HG02885 (cell line): ENCODE measurements around the gene EEF1AKMT3.

Experiments
- ATAC-seq: cut with Tn5 transposase; IDR thresholded peaks from one replicate; pipeline ENCODE4 v1.9.1; 2021; ENCODE audit warnings: mild to moderate bottlenecking; ENCODE audit not compliant: unreplicated experiment, poor library complexity

EEF1AKMT3 gene

DNA sequence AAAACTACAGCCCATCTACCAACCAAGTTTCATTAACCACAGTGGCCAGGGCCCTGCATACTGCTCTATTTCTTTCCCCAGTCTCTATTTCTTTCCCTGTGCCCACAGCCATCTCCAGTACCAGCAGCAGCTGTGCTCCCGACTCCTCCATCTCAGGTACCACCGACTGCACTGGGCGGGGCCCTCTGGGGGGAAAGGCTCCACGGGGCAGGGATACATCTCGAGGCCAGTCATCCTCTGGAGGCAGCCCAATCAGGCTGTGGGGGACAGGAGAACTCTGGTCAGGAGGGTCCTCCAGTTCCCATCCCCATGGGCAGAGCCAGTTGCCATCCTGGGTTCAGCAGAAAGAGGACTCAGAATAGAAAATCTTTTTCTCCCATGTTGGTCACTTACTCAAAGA, 23.4 kb upstream of the EEF1AKMT3 start:
- ATAC-seq = no peak

DNA sequence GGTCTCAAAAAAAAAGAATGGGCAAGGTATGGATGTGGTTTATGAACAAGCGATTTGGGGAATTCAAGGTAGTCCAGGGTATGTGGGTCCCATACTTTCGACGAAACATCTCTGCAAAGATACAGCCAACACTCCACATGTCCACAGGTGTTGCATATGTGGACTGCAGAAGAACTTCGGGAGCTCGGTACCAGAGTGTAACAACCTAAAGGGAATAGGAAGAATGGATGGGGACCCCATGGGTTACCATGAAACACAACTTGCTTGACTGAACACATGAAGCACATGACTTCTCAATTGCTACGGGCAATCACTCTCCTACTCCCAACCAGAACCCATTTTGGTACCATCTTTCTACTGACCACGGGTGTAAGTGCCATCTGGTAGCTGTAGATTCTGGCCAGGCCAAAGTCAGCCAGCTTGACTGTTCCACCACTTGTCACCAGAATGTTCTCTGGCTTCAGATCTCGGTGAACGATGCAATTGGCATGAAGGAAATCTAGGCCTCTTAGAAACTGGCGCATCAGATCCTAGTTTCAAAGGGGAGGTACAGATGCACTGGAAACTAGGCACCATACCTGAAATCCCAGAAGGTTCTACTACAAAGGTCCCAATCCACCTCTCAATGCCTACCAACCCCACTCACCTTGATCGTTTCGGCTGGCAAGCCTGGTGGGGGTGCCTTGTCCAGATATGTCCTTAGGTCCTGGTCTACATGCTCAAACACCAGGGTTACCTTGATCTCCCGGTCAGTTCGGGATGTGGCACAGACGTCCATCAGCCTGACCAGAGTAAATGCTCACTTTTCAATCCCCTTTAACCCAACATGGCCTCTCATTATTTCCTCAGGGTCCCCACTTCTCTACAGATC, 21.6 kb upstream of the EEF1AKMT3 start:
- ATAC-seq = no peak

DNA sequence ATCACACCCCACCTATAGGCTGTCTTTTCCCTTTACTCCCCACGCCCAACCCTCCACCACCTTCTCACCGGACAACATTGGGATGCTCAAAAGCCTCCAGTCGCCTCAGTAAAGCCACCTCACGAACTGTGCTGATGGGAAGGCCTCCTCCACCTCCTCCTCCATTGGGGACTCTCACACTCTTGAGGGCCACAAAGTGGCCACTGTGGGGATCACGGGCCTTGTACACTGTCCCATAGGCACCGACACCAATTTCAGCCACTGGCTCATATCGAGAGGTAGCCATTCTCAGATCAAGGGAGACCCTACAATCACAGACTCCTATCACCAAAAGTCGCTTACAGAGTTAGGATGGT, 21.0 kb upstream of the EEF1AKMT3 start:
- no peak for ATAC-seq

DNA sequence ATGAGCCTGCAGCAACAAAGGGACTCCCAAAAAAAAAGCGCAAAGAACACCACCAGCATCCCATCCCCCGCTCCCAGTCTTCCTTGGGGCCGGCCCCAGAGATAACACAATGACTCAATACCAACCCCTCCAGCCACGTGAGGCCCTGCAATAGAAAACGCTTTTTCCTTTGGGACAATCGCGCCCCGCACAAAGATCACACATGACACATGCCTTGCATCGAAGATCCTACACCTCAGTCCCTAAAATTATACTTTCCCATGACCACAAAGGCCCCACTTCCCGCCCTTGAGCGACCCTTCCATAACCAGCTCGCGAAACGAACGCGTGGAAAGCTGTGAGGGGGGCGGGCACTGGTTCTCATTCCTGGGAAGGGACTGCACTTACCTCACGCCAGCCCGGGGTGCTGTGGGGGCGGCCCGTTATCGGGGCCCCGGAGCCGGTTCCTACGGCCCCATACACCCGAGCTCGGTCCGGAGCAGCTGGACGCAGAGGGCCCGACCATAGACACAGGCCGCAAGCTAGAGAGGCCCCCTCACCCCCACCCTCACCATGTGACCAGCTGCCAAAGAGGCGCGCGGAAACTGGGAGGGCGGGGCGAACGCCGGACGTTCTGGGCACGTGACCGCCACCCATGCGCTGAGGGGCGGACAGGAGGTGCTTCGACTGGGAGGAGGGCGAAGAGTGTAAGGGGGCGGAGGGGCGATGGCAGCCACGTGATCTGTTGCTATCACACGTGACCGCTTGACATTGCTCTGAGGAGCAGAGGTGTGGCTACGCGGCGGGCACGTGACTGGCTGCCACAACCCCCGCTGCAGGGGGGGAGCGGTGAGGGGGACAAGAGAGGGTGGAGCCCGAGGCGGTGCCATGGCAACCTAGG, 20.4 kb upstream of the EEF1AKMT3 start, which contains the start of gene CDK4:
TSS of gene CDK4 (minus strand) at position 523 of the 880 bp plus-strand sequence. CDS start 593 bp downstream, outside the sequence.
- ATAC-seq = peak; percentile 71

DNA sequence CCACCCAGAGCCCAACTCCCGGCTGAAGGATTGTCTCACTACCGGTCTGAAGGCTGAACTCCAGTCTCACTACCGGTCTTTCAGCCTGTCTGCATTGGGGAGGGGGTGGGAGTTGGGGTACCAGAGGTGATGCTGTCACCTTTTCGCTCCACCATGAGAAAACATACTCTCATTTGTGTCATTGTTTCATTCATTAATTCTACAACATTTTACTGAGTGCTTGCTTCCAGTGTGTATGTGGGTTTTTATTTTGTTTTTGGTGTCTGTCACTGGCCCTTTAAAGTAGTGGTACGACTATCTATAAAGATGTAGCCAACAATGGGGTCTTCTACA, 19.8 kb upstream of the EEF1AKMT3 start:
- ATAC-seq = no peak

DNA sequence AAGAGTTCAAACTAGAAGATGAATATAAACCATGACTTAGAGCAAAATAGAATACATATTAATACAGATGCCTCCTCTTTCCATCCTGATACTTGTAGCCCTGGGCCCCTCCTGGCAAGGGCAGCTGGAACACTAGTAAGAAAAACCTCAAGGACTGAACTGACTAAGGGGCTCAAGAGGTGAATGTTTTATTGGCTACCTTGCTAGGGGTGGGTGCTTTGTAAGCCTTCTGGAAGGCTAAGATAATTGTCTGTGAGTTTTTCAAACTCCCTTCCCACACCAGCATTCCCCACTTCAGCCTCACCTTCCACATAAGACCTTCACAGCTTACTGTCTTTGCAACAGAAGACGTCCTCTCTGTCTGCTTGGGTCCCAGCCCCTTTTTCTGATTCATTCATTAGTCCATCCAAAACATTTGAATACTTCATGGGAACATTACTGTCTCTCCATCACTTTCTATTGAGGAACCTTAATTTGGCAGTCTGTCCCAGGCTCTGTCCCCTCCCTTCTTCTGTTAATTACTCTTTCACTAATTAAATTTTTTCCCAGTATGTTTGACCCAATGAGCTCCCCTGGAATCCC, 18.6 kb upstream of the EEF1AKMT3 start:
- no peak for ATAC-seq

DNA sequence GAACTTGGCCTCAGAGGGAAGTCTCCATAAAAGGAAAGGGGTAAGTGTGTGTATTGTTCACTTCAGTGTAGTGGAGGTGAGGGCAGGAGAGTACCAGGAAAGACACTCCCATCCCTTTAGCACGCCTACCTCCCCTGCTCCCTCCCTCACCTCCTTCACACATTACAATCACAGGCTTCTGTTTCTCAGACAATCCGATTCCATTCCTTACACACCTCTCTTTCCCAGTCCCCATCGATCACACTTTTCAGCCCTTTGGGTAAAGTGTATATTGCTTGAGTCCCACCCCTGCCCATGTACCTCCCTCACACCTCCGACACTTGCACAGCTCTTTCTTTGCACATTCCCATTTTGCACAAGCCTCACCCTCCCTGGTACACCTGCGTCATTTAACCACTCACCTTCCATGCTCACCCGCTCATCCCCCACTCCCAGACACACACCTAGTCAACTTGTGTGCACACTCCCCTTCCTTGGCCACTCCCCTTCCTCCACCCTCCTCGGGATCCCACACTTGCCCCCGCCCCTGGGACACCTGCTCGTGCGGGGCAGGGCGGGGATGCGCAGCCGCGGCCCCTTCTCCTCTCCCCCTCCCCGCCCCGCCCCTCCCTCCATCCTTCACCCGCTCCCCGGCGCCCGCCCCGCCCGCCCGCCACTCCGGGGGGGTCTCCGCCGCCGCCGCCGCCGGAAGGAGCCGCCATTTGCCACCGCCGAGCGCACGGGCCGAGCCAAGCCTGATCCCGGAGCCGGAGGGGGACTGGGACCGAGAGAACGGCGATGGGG, 17.8 kb upstream of the EEF1AKMT3 start, which contains the start of gene MARCHF9:
TSS of gene MARCHF9 (plus strand) at position 693 of the 783 bp plus-strand sequence. CDS start 426 bp downstream, outside the sequence.
- peak; percentile 46 for ATAC-seq

DNA sequence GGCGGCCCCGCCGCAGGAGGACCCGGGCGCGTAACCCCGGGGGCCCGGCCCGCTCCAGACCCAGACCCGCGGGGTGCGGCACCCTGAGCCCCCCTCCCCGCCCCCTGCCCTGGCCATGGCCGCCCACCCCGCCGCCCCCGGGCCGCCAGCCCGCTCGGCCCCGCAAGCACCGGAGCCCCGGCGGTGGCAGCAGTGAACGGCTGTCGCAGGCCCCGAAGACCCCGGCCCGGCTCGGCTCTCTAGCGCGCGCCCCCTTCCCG, 17.3 kb upstream of the EEF1AKMT3 start:
- no peak for ATAC-seq

DNA sequence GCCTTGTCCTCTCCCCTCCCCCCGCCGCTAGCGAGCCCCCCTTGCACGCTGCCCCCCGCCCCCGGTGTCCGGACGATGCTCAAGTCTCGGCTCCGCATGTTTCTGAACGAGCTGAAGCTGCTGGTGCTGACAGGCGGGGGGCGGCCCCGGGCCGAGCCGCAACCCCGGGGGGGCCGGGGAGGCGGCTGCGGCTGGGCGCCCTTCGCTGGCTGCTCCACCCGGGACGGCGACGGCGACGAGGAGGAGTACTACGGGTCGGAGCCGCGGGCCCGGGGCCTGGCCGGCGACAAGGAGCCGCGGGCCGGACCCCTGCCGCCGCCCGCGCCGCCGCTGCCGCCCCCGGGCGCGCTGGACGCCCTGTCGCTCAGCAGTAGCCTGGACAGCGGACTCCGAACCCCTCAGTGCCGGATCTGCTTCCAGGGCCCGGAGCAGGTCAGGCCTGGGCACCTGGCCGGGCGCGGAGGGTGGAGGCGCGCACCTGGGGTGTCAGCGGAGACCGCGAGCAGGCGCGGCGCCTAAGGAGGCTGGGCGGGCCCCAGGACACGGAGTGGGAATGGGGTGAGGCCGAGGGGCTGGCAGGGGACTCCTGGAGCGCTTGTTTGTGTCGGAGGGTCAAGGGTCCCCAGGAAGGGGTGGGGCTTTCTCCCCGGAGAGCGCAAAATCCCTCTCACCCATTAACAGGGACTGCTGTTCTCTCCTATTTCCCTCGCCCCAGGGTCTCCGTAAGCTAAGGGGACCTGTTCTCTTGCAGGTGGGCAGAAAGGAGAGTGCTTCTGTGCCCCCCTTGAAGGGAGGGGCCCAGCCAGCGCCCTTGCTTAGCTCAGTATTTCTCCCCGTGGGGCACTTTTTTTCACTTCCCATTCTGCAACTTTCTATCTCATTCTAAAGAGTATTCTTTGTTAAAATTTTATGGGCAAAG, 16.7 kb upstream of the EEF1AKMT3 start:
- ATAC-seq = no peak

DNA sequence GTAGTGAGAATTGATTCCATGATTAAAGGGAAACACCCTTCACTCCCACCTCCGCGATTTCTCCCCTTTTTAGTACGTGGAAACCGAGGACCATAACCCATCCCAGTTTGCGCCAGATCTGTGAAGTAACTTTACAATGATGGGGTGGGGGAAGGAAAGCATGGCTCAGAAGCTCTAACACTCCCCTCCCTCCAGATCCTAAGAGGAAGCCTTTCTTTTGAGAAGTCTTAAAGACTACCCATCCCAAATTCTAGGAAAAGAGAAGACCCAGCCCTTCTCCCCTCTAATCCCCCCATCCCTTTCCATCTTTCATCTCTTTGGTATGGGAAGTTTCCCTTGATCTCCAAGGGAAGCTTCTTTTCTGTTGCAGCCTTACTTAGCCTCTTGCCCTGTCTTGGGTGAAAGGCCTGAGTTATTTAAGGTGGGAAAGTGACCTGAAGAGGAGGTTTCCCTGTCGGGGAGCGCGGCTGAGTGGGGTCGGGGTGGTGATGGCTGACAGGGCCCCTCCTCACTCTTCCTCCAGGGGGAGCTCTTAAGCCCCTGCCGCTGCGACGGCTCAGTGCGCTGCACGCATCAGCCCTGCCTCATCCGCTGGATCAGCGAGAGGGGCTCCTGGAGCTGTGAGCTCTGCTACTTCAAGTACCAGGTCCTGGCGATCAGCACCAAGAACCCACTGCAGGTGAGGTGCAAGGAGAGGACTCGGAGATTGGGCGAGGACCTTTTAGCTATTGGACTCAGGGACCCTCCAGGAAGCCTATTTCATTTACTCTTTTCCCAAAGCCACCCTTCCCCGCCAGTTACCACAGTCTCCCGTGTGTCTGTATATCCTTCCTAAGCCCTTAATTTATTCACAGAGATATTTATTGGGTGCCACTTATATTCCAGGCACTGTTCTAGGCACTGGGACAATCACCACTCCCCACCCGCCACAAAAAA, 15.7 kb upstream of the EEF1AKMT3 start:
- ATAC-seq = peak; percentile 29

DNA sequence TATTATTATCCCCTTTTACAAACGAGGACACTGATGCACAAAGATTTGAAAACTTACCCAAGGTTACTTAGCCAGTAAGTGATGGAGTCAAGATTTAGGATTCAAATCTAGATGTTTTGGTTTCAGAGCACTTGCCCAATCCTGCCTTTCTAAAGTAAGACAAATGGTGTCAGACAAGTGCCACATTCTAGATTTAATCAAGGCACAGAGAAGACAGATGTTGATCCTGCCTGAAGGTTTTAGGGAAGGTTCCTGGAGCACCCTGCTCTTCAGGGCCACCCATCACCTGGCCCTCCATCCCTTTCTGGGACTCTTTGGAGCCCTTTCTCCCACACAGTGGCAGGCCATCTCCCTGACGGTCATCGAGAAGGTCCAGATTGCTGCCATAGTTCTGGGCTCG, 14.6 kb upstream of the EEF1AKMT3 start:
- no peak for ATAC-seq

DNA sequence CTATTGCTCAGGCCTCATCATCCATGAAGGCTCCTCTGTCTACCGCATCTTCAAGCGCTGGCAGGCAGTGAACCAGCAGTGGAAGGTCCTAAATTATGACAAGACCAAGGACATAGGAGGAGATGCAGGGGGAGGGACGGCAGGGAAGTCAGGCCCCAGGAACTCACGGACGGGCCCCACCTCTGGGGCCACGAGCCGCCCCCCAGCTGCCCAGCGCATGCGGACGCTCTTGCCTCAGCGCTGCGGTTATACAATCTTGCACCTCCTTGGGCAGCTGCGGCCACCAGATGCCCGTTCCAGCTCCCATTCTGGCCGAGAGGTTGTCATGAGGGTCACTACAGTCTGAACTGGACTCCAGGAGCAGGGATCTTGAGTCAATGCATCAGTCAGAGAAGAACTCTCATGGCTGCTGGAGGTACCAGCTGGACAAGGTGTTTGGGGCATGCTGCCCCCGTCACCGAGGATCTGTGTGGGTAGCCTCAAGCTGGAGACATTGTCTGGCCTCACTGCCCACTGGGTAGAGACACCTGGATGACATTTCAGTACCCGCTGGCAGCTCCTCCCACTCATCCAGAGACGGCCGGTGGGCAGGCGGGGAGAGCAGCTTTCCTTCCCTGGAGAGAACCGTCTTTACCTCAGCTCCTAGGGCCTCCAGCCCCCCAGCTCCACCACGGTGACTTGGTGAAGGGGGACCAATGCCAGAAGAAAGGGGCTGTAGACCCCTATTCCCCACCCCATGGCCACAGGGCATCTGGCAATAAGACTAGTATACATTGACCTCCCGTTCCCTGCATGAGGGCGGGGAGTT, 13.7 kb upstream of the EEF1AKMT3 start:
- no peak for ATAC-seq

DNA sequence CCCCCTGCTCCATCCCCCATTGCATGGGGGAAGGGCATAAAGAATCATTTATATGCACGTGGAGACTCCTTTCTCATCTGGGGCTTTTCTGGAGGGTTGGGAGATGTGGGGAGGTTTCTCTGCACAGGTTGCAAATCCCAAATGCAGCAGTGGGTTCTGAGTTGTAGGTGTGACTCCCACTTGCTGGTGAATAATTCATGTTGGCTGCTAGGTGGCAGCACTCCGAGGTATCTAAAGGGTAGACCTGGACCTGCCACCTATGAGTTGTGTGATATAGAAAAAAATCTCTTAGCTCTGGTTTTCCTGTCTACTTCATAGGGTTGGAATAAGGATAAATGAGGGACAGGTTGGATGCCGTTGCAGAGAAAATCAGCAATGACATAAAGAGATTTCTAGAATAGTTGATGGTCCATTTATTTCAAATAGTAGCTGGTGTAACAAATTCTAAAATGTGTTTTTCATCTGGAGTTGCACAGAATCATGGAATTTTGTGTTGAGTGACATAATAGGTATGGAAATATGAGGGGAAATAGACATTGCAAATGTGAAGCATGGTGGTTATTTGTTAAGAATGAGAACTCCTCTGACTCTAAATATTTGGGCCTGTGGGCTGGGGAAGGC, 12.9 kb upstream of the EEF1AKMT3 start:
- ATAC-seq = peak; percentile 27

DNA sequence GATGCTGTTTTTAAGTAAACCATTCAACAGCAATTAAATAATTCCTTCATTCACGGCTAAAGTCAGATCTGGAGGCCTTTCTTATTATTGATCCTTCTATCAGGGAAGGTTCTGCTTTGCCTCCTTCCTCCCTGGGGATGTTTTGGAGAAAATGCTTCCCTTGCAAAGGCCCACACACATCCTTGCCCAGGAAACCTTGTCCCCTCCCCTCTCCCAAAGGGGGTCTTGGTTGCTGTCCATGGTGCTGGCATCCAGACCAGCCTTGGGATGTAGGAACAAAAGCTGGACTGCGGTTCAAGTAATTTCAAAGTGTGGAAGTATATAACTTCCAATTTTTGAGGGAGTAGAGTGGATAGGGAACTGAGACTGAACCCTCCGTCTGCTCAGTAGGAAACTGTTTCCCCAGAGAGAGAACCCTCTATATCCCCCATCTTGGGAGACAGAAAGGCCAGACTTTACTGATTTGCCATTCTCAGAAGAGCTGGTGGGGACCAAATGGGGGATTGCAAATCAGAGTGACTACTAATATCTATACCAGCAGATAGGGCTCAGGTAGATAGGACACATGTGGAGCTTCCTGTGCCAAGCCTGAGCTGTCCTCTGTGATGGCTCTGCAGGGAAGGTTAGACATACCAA, 11.9 kb upstream of the EEF1AKMT3 start:
- no peak for ATAC-seq

DNA sequence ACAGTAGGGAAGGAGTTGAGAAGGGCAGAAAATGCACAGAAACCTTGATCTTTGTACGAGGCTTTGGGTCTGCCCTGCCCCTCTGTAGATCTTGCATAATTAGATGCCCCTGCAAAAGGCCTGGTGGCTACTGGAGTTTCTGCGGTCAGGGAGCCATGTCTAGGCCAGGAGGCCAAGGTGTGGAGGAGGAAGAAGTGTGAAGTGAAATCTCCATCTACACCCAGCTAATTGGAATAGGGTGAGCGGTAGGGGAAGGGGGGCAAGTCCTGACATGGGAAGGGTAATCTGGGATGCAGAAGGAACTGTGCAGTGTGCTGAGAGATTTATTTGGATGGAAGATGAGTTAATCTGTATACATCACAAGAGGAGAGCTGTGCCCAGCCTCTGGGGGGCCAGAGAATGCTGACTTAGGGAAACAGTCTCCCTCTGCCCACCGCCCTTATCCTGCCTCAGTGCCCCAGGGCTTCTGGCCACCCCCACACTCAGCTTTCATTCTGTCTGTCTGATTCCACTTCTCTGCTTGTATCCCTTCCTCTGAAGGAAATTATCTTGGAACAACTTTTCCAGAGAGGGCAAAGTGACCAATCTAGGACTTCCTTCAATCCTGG, 10.9 kb upstream of the EEF1AKMT3 start:
- ATAC-seq = no peak

DNA sequence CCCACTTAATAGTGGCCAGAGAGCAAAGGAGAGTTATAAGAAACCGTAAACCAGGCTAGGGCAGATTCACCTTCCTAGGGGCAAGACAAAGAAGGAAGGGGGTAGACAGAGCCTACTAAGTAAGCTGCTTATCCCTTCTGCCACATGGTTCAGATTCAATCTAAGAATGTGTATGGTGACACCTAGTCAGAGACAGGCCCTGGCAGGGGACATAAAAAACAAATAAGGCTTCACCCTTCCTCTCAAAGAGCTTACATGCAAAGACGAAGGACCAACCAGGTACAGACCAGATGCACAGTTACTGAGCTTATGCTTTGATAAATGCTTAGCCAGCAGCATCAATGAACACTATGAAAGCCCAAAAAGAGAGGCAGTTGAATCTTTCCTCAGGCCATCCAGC, 10.0 kb upstream of the EEF1AKMT3 start:
- no peak for ATAC-seq
